GM19240 (cell line): ENCODE results near the gene WDFY2.

ENCODE experiments used
- DNase-seq: peaks from one replicate; pipeline ENCODE4 v3.0.0; 2011; ENCODE audit warnings: low spot score; ENCODE audit not compliant: insufficient read length

Gene WDFY2

GRCh38 chr13:51733374-51734298 lies 149.4 kb downstream of the WDFY2 start:
- DNase-seq, result no peak

DNA sequence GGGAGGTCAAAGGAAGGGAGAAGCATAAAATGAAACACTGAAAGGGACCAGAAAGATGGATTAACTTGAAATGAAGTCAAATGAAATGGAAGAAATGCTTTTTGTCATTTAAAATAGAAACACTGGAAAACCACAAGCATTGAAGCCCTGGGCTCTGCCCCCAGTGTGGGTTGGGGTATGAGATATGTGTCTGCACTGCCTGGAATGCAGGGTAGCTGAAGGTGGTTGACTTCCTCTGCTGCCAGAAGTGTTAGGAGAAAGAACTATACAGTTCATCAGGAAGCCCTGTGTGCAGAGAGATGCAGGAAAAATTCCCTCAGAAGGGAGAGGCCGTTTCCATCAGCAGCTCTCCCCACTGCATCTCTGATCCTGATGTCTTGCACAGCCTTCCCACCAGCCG lies 150.5 kb downstream of the WDFY2 start:
- DNase-seq, result no peak

- DNase-seq, result no peak
Measured at GRCh38 chr13:51737609-51738008, 153.3 kb downstream of the WDFY2 start.

- no peak for DNase-seq
Measured at GRCh38 chr13:51738226-51738905, 154.1 kb downstream of the WDFY2 start.

DNA sequence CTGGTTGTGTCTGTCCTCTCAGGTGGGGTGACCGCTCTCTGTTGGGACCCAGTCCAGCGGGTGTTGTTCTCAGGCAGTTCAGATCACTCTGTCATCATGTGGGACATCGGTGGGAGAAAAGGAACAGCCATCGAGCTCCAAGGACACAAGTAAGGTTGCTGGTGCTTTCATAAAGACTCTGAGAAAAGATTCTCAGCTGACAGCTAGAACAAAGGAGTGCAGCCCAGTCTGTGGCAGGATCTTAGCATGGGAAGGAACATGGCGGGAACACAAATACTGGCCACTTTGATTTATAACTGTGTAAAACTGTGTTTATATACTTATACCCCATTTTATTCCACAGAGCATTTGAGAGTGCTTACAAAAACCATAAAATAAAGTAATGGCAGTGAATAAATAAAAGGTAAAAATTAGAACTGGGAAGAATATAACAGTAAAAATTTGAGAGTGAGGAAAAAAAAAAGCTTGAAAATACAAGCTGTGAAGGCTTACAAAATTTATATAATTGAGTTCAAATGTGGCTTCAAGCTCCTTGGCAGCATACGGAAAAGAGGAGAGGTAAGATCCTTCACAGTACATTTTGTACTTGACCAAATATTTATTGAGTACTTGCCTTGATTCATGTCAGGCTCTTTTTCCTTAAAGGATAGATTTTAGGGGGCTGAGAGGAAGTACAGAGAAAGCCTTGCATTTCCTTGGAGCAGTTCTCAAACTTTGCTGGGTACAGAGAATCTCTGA lies 154.9 kb downstream of the WDFY2 start:
- no peak for DNase-seq

DNA sequence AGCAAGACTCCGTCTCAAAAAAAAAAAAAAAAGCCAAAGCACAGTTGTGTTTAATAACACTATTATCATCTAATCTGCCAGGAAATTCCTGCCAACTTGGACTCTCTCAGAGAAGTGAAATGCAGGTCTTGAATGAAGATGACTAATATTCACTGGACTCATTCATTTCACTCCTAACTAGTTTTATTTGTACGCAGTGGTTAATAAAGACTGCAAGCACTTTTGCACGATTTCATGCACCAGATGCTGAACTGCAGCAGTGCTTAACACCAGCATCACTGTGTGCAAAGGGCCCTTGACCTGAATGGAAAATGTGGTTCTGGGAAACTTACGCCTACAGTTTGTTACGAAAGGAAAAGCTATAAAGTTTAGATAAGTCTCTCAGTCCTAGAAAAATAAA lies 156.4 kb downstream of the WDFY2 start:
- DNase-seq, result no peak

DNA sequence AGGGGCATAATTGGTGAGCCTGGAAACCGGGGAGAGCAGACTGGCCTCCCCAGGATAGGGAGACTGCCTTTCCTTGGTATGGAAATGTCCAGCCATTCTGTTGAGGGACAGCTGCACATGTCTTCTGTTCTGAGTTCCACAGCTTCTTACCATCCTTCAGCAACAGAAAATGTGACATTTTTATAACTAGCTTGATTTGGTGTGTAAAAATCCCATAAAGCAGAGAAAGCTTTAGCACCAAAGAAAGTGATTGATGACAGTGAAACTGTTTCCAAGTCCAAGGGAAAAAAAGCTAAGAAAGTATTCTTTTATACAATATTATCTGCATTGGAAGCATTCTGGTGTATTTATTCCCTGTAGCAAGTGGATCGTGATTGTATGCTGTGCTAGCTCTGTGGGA lies 157.8 kb downstream of the WDFY2 start:
- DNase-seq, result no peak

DNA sequence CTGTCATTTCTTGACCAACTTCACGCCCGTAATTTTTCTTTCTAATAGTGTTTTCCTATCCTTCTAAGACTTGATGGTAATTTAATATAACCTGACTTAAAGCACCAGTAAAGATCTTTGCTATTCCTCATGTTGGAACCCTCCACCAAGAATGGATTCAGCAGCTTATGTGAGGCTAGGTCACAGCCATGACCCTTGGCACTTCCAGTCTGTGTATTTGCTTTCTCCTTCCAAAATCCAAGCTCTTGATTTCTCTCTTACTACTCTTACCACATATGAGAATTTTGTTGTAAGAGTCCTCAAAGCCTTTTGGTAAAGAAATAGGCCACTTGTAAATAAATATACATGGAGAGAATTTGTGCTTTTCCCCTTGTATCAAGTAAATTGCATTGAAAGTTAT lies 158.3 kb downstream of the WDFY2 start:
- no peak for DNase-seq

DNA sequence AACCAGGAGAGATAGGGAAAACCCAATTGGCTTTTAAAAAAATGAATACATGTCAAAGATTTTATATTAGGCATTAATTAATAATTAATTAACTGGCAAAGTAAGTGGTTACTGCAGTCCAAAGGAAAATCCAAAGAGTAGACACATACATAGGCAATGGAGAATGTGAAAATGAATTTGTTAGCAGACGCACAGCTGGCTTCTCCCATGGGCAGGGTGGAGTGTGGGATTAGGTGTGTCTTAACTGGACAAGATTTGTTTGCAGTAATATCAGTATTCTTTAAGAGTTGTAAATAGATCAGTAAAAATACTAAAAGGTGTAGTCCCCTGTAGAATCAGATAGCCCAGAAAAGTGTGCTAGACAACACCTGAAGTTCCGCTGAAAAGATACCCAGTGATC lies 161.0 kb downstream of the WDFY2 start:
- DNase-seq, result no peak

GRCh38 chr13:51746802-51747201 lies 162.5 kb downstream of the WDFY2 start:
- DNase-seq, result no peak

DNA sequence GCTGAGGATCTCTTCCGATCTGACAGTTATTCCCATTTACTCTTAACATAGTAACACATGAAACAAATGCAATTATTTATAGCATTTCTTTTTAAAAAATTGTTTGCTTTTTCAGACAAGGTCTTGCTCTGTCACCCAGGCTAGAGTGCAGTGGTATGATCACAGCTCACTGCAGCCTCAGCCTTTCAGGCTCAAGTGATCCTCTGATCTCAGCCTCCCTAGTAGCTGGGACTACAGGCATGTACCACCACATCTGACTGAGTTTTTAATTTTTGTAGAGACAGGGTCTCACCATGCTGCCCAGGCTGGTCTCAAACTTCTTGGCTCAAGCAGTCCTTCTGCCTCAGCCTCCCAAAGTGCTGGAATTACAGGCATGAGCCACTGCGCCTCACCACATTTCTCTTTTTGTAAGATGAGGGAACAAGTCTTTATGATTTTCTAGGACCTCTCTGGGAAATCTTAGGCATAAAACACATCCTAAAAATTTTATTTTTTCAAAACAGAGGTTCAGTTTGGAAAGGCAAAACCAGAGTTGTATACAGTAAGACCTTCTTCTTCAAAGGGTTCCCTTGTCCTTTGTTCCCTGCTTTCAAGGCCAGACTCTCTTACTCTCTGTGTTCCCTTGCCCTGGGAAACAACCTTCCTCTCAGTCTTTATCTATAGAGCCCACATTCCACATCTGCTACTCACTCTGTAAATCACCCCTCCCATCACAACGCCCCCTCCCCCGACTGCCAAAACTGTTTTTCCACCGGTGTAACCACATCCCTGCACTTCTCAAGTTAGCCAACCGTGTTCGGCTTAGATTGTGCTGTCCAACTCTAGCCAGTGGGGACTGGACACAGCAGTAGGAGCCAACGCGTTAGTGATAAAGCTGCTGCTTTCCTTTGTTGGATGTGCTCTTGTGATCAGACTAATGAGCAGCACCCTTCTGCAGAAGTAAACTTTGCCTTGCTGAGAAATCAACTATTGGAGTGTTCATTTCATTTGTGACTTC lies 163.5 kb downstream of the WDFY2 start:
- no peak for DNase-seq

- no peak for DNase-seq
Measured at GRCh38 chr13:51756651-51757050, 172.4 kb downstream of the WDFY2 start.

GRCh38 chr13:51758691-51759090 lies 174.4 kb downstream of the WDFY2 start:
- DNase-seq, result no peak

DNA sequence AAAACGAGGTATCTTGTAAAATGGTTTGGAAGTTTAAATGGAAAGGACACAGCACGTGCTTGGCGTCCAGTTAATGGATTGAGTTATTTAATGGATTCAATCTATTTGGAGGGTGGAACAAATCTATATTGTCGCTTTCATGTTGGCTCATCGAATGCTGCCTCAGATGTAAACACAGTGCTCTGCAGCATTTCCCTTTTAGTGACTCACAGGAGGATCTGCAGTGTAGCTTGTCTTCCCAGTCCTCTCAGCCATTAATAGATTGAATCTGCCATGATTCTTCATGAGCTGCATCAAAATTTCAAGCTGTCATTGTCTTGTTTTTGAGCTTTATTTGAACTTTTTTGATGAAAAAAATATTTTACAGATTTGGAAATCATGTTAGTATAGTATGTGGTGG lies 175.0 kb downstream of the WDFY2 start:
- no peak for DNase-seq

GRCh38 chr13:51760592-51760991 lies 176.3 kb downstream of the WDFY2 start:
- DNase-seq, result no peak

GRCh38 chr13:51761643-51762350 lies 177.5 kb downstream of the WDFY2 start:
- no peak for DNase-seq

DNA sequence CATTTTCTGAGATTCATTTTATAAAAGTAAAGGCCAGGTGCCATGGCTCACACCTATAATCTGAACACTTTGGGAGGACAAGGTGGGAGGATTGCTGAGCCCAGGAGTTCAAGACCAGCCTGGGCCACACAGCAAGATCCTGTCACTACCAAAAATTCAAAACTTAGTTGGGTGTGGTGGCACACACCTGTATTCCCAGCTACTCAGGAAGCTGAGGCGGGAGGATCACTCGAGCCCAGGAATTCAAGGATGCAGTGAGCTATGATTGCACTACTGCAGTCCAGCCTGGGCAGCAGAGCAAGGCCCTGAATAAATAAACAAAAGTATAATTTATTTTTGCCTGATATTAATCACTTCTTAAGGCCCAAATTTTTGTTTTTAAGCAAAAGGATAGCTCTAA lies 179.2 kb downstream of the WDFY2 start:
- DNase-seq, result no peak

GRCh38 chr13:51764184-51765141 lies 180.2 kb downstream of the WDFY2 start:
- peak; percentile 54 for DNase-seq

DNA sequence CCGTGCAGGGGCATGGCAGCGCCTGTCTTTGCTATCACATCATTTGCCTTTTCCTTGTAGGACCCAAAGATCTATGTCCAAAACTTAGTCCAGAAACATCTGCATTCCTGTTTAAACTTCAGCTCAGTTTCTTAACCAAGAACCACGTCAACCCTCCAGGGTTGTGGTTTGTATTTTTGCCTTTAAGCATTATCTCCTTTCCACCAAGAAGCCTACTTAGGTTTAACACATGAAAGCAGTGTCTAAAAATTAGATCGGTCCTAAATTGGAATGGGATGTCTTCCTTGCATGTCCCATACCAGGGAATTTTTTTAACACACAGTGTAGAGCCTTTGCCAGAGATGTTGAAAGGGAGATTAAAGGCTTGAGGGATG lies 180.9 kb downstream of the WDFY2 start:
- no peak for DNase-seq
